OCI-LY7 (cell line): ENCODE results near the gene GALNT17.

Experiments used
- CTCF ChIP-seq: fragments of 200-600 bp; sonication (generic); conservative IDR thresholded peaks from 2 replicates; pipeline ENCODE4 v1.5.1; 2014; ENCODE audit warnings: mild to moderate bottlenecking, antibody characterized with exemption, low read length, moderate library complexity, mixed read lengths
- EZH2phosphoT487 ChIP-seq: fragments of 200-600 bp; sonication (generic); IDR thresholded peaks from 2 replicates; pipeline ENCODE4 v1.6.1; 2018; ENCODE audit warnings: low read depth, borderline replicate concordance, mild to moderate bottlenecking, mixed run types, antibody characterized with exemption, low read length, moderate library complexity, mixed read lengths

DNA sequence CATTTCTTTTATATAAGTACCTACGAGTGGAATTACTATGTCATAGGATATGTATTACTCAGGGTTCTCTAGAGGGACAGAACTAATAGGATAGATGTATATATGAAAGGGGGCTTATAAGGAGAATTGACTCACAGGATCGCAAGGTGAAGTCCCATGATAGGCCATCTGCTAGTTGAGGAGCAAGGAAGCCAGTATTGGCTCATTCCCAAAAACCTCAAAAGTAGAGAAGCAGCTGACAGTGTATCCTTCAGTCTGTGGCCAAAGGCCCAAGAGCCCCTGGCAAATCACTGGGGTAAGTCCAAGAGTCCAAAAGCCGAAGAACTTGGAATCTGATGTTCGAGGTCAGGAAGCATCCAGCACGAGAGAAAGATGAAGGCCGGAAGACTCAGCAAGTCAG is 59.8 kb downstream of the GALNT17 start:
- TF ChIP-seq CTCF (no peak), EZH2phosphoT487 (no peak)
